ENCODE results near the gene PICALM. TPM values are rescaled to one million over a fixed set of nuclear protein-coding genes. Genes with fewer than 3 reads are reported as not detected.

Gene PICALM
- total and polyA plus RNA-seq, 2 of the 13 experiments (the other 11 are each of a cell fraction or from before 2014, with no cell fraction given) = 97.6 to 154 TPM

- 0 out of 2 replicates have a peak, but pooled peaks have one; percentile 32 for TF ChIP-seq POGZ (CRISPR knock-in tag; IDR thresholded peaks at IDR 0.05)
- TF ChIP-seq HNF4A (CRISPR knock-in tag; IDR thresholded peaks at IDR 0.05) = peak; percentile 24; the same call in 1 of the 2 replicates
Measured at GRCh38 chr11:85946221-85946620, 122.7 kb downstream of the PICALM start (continued).

DNA sequence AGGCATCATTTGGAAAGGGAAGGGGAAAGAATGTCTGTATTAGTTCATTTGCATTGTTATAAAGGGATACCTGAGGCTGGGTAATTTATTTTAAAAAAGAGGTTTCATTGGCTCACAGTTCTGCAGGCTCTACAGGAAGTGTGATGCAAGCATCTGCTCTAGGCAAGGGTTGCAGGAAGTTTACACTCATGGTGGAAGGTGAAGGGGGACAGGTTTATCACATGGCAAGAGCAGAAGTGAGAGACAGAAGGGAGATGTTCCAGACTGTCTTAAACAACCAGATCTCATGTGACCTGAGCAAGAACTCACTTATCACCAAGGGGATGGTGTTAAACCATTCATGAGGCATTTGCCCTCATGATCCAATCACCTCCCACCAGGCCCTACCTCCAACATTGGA, 123.1 kb downstream of the PICALM start:
- Histone ChIP-seq H3K27ac (ENCODE audit: extremely low read length, insufficient read depth, low read length) (no peak overlapping the region), H3K36me3 (replicated peaks in 1 of 2; ENCODE audit: control insufficient read depth in 1 of 2, insufficient read depth in 2 of 2, low read length in 2 of 2) (no peaks in the 10 kb centered on the region), H3K4me1 (ENCODE audit: insufficient read depth, low read length) (peaks cover 61% of the 10 kb centered on the region), H2AFZ (ENCODE audit: low read length) (no peak overlapping the region), H3K27me3 (ENCODE audit: control insufficient read depth in 1 of 2, insufficient read depth in 2 of 2, low read length in 2 of 2) (no peaks in the 10 kb centered on the region), H3K4me2 (ENCODE audit: low read depth, low read length) (no peak overlapping the region), H4K20me1 (ENCODE audit: insufficient read depth, low read length) (no peaks in the 10 kb centered on the region), H3K9ac (ENCODE audit: insufficient read depth, low read depth, low read length) (no peak overlapping the region), H3K9me3 (ENCODE audit: low read length) (no peaks in the 10 kb centered on the region), H3K4me3 (replicated peaks in 1 of 3; ENCODE audit: insufficient read depth in 1 of 3, low read depth in 2 of 3, low read length in 3 of 3) (no peak overlapping the region), H3K79me2 (ENCODE audit: insufficient read depth, low read length) (no peaks in the 10 kb centered on the region)
- no peak for TF ChIP-seq GABPA (IDR thresholded peaks at IDR 0.05; ENCODE audit: low read depth, low read length)
- 0 out of 2 replicates have a peak, but pooled peaks have one; percentile 47 for TF ChIP-seq GABPA (CRISPR knock-in tag; IDR thresholded peaks at IDR 0.05; ENCODE audit: low read depth)
- TF ChIP-seq CEBPG (CRISPR knock-in tag; IDR thresholded peaks at IDR 0.05) = 0 out of 2 replicates have a peak, but pooled peaks have one; percentile 23
- no peak for TF ChIP-seq SMAD3 (CRISPR knock-in tag; IDR thresholded peaks at IDR 0.05)
- peak; percentile 26; the same call in 1 of the 2 replicates for TF ChIP-seq GABPB1 (CRISPR knock-in tag; IDR thresholded peaks at IDR 0.05)
- no peak for TF ChIP-seq ZNF530 (CRISPR knock-in tag; IDR thresholded peaks at IDR 0.05; ENCODE audit: low read depth)
- 0 out of 2 replicates have a peak, but pooled peaks have one; percentile 15 for TF ChIP-seq ELF3 (CRISPR knock-in tag; IDR thresholded peaks at IDR 0.05)
- no peak for TF ChIP-seq SOX6 (IDR thresholded peaks at IDR 0.05)
- TF ChIP-seq SOX6 (CRISPR knock-in tag; IDR thresholded peaks at IDR 0.05) = 0 out of 2 replicates have a peak, but pooled peaks have one; percentile 29
- 0 out of 2 replicates have a peak, but pooled peaks have one; percentile 39 for TF ChIP-seq SSRP1 (CRISPR knock-in tag; IDR thresholded peaks at IDR 0.05)
- TF ChIP-seq ZNF766 (CRISPR knock-in tag; IDR thresholded peaks at IDR 0.05; ENCODE audit: borderline replicate concordance) = peak; percentile 43; the same call in 1 of the 2 replicates
- in situ Hi-C loops (cut with HindIII; ENCODE audit: extremely low pct_ligation_motif_present, low pct_unique_long_range_greater_than_20kb) (loop anchor here (10.0 to 25.0 kb wide), 2 partner anchors 267 to 349 kb away; no protein-coding TSS in a partner anchor), intact Hi-C loops (cut with micrococcal nuclease; ENCODE audit: unreplicated experiment) (no loop called here)
- CTCF ChIA-PET (ENCODE audit: low intra/inter-chr PET ratio, low total read pairs) = no interaction called here
- FAIRE-seq = no peak
- POLR2A ChIA-PET = no interaction called here
- no peak for ATAC-seq
- DNase-seq (ENCODE audit: low spot score) = no peak
- BruUV-seq (replicated peaks) = no TSS peak
